GM21737 (cell line): ENCODE results near the gene HDAC10.
"Not testable (repeated sequence)": the region's sequence is repeated elsewhere in the genome, so short reads cannot be mapped to it uniquely, and the experiment has no call there.

Source experiments
- ATAC-seq: cut with Tn5 transposase; IDR thresholded peaks from one replicate; pipeline ENCODE4 v1.9.1; 2021; ENCODE audit warnings: mild to moderate bottlenecking, moderate library complexity; ENCODE audit not compliant: unreplicated experiment

HDAC10 gene

GRCh38 chr22:50286275-50286674 lies 35.2 kb upstream of the HDAC10 start:
- no peak for ATAC-seq

- no peak for ATAC-seq
These were observed 34.6 kb upstream of the HDAC10 start for GRCh38 chr22:50285568-50286229.

- no peak for ATAC-seq
These were observed 33.4 kb upstream of the HDAC10 start for GRCh38 chr22:50284479-50284878.

GRCh38 chr22:50283821-50284220 lies 32.8 kb upstream of the HDAC10 start:
- ATAC-seq = no peak

- no peak for ATAC-seq
These were observed 31.5 kb upstream of the HDAC10 start for GRCh38 chr22:50282361-50283155.

- no peak for ATAC-seq
These were observed 30.9 kb upstream of the HDAC10 start for GRCh38 chr22:50281957-50282356.

GRCh38 chr22:50281384-50281760 lies 30.3 kb upstream of the HDAC10 start:
- no peak for ATAC-seq

- ATAC-seq = no peak
These were observed 29.8 kb upstream of the HDAC10 start for GRCh38 chr22:50280708-50281383.

- ATAC-seq = no peak
These were observed 29.1 kb upstream of the HDAC10 start for GRCh38 chr22:50280022-50280707.

GRCh38 chr22:50278956-50279619 lies 28.0 kb upstream of the HDAC10 start:
- ATAC-seq = no peak

GRCh38 chr22:50278461-50278860 lies 27.4 kb upstream of the HDAC10 start:
- ATAC-seq = no peak

GRCh38 chr22:50277761-50278160 lies 26.7 kb upstream of the HDAC10 start:
- ATAC-seq = no peak

GRCh38 chr22:50276143-50276542 lies 25.1 kb upstream of the HDAC10 start:
- ATAC-seq = no peak

GRCh38 chr22:50275181-50276055 lies 24.4 kb upstream of the HDAC10 start:
- ATAC-seq = no peak

- no peak for ATAC-seq
These were observed 23.7 kb upstream of the HDAC10 start for GRCh38 chr22:50274771-50275170.

- ATAC-seq = no peak
These were observed 23.2 kb upstream of the HDAC10 start for GRCh38 chr22:50274311-50274710.

GRCh38 chr22:50273781-50274180 lies 22.7 kb upstream of the HDAC10 start:
- ATAC-seq = not testable (repeated sequence)

GRCh38 chr22:50273352-50273751 lies 22.3 kb upstream of the HDAC10 start:
- ATAC-seq = not testable (repeated sequence)

- no peak for ATAC-seq
These were observed 21.2 kb upstream of the HDAC10 start for GRCh38 chr22:50272044-50272802.
